ENCODE measurements around the gene RBFOX1.

Gene RBFOX1

DNA sequence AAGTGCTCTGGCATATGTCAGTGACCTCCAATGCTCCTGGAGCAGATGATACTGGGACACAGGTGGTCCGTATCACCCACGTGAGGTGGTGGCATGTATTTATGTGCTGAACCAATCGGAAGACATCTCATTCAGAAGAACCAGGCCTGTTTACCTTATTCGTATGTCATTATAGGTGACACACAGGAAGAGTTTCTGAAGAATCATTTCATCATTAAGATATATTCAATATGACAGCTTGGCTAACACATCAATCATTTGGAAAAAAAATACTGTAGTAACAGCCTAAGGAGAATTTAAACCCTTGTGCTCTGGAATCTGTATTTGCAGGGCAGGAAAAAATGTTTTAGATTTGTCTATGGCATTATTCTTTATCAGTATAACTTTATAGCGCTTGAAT, 44.6 kb downstream of the RBFOX1 start:
- DNase-seq (ENCODE audit: low read depth) = no peak
- TF ChIP-seq, protein P1, sequence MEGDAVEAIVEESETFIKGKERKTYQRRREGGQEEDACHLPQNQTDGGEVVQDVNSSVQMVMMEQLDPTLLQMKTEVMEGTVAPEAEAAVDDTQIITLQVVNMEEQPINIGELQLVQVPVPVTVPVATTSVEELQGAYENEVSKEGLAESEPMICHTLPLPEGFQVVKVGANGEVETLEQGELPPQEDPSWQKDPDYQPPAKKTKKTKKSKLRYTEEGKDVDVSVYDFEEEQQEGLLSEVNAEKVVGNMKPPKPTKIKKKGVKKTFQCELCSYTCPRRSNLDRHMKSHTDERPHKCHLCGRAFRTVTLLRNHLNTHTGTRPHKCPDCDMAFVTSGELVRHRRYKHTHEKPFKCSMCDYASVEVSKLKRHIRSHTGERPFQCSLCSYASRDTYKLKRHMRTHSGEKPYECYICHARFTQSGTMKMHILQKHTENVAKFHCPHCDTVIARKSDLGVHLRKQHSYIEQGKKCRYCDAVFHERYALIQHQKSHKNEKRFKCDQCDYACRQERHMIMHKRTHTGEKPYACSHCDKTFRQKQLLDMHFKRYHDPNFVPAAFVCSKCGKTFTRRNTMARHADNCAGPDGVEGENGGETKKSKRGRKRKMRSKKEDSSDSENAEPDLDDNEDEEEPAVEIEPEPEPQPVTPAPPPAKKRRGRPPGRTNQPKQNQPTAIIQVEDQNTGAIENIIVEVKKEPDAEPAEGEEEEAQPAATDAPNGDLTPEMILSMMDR (IDR thresholded peaks at IDR 0.05; ENCODE audit: control insufficient read depth, extremely low read depth, insufficient read depth) = no peak
- no peak overlapping the region for H3K4me3 ChIP-seq (ENCODE audit: low read depth, low read length)

DNA sequence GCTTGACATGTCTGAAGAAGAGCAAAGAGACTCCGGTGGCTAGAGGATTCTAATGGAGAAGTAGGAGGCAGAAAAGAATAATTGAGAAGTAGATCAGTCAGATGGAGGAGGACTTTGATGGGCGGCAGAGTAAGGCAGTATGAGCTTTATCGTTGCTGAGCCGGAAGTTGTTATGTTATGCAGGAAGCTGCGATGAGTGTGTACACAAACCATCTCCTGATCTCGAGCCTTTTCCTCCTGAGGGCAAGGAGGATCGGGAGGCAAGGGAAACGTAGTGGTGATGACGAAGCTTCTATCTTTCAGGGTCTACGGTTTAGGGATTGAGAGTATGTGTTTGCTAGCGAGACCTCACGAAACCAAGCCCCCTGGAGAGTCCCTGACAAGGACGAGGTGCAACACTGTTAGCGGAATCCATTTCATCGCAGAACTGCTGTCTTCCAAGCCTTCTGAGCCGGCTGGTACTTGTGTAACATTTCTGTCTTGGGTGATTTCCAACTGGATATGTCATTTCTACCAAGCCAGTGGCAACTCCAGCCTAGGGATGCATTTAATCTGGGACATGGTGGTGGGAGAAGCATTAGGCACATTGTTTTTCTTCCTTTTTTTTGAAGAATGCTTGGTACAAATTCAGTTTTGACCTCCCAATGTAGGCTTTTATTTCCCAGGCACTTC, 45.5 kb downstream of the RBFOX1 start:
- no peak overlapping the region for H3K4me3 ChIP-seq (ENCODE audit: low read depth, low read length)
- no peak for DNase-seq (ENCODE audit: low read depth)
- TF ChIP-seq, protein P1 (IDR thresholded peaks at IDR 0.05; ENCODE audit: control insufficient read depth, extremely low read depth, insufficient read depth) = no peak

DNA sequence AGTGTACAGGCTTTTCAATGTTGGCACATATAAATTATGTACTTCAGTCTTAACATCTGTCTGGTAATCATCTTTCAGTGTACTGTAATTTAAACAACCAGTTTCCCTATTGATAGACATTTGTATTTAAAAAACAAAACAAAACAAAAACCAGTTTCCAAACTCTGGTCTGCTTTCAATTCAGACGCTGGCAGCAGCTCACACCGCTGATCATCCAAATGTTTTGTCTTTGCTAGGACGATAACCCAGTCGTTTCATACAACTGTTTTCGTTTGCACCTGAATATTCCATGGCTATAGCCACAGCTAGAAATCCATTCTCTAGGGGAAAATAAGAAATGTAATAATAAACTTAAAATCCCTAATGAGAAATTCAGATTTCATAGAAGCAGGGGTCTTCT, 47.8 kb downstream of the RBFOX1 start:
- no peak for DNase-seq (ENCODE audit: low read depth)
- TF ChIP-seq, protein P1 (IDR thresholded peaks at IDR 0.05; ENCODE audit: control insufficient read depth, extremely low read depth, insufficient read depth) = no peak
- H3K4me3 ChIP-seq (ENCODE audit: low read depth, low read length) = no peak overlapping the region

DNA sequence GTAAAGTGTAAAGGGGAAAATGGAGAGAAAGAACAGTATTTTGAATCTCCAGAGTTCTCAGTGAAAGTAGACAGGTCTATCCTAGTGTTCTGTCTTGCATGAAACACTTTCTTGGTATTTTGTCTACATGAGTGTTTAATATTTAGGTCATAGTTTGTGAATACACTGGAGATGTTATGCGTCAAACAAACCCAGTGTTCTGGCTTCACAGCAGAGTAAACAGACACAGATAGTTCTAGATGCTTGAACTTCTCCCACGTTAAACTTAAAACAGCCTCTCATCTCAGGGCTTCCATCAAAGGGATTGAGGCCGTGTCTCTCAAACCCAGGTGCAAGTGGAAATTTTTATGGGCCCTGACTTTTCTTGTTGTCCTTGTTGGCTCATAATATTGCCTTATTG, 48.3 kb downstream of the RBFOX1 start:
- H3K4me3 ChIP-seq (ENCODE audit: low read depth, low read length) = no peak overlapping the region
- DNase-seq (ENCODE audit: low read depth) = no peak
- TF ChIP-seq, protein P1 (IDR thresholded peaks at IDR 0.05; ENCODE audit: control insufficient read depth, extremely low read depth, insufficient read depth) = no peak

DNA sequence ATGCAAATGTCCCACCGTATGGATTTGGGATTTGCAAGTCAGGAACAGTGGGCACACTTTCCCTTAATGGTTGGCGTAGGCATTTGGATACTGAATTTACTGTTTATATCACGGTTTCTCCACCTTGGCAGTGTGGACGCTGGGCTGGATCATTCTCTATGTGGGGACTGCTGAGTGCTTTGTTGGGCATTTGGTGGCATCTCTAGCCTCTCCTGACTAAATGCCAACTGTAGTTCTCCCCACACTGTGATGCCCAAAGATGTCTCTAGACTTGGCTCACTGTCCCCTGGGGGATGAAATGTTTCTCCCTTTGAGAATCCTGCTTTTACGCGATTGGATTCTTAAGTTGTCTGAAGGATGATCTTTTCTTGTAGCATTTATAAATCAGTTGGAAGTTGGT, 49.0 kb downstream of the RBFOX1 start:
- no peak for DNase-seq (ENCODE audit: low read depth)
- H3K4me3 ChIP-seq (ENCODE audit: low read depth, low read length) = no peak overlapping the region
- TF ChIP-seq, protein P1 (IDR thresholded peaks at IDR 0.05; ENCODE audit: control insufficient read depth, extremely low read depth, insufficient read depth) = no peak

DNA sequence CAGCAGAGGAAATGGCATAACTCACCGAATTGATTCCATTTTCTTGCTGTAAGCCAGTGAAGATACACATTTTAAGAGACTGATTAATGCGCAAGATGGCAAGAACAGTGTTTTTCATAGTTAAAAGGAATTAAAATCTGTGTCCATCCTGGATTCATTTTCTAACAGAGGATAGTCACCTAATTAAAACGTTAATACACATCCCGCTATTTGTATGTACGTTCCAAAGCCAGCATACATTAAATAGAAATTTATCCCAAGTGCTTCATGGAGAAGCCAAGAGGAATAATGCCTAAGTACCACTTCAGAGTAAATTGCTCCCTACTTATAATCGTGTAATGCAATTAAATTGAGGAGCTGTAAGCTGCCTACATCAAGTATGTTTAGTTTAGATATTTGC, 49.9 kb downstream of the RBFOX1 start:
- DNase-seq (ENCODE audit: low read depth) = no peak
- TF ChIP-seq, protein P1 (IDR thresholded peaks at IDR 0.05; ENCODE audit: control insufficient read depth, extremely low read depth, insufficient read depth) = no peak
- no peak overlapping the region for H3K4me3 ChIP-seq (ENCODE audit: low read depth, low read length)

DNA sequence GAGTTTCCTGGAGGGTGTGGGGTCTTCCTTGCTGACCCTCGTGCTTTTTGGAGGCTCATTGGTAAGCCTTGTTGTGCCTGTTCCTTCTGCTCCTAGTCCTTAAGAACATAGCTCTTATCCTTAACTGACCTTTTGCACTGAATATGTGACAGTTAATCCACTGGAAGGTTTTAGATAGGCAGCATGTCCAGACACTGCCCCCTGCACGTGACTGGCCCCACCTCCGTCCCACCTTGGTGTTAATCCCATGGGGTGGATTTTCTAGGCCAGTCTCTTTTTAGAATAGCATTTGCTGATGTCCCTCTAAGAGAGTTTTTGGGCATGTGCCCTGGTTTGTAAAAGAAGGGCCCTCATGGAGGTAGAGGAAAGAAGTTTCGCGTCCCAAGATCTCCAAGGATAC, 58.3 kb downstream of the RBFOX1 start:
- no peak for DNase-seq (ENCODE audit: low read depth)
- H3K4me3 ChIP-seq (ENCODE audit: low read depth, low read length) = no peak overlapping the region
- TF ChIP-seq, protein P1 (IDR thresholded peaks at IDR 0.05; ENCODE audit: control insufficient read depth, extremely low read depth, insufficient read depth) = no peak

All from LNCaP clone FGC (cell line).